ENCODE results near the gene TMOD3.

Gene TMOD3

DNA sequence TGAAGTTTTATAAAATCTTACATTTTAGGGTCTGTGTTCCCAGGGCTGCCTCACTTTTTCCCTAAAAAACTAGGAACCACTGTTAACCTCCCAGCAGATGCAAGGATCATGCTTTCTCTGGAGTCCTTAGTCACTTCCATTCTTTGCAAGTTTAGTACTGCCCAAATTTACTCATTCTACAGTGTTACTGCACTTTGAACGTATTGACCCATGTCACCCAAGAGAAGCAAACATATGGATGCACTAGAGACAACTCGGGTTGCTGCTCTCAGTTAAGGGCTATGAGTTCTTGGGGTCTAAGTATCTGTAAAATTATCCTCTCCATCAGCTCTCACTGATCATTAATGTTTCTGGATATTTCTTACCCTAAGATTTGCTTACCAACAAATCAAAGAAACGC is 83.1 kb downstream of the TMOD3 start:
- no peak for DNase-seq

DNA sequence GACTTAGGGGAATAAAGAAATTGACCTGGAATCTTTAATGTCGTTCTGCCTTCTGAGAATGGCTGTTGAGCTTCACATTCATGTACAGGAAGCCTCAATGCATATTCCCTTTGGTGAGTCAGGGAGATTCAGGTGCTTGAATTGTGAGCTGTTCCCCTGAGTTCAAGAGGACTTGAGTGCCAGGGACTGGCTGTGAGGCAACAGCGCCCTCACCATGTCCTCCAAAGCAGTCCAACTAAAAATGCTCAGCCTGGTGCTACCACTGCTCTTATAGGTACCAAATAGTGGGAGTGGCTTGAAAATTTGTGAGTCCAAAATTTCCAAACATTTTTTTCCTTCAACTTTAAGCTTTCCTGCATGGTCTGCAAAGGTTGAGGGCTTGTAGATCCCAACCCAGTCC is 88.0 kb downstream of the TMOD3 start:
- no peak for DNase-seq

DNA sequence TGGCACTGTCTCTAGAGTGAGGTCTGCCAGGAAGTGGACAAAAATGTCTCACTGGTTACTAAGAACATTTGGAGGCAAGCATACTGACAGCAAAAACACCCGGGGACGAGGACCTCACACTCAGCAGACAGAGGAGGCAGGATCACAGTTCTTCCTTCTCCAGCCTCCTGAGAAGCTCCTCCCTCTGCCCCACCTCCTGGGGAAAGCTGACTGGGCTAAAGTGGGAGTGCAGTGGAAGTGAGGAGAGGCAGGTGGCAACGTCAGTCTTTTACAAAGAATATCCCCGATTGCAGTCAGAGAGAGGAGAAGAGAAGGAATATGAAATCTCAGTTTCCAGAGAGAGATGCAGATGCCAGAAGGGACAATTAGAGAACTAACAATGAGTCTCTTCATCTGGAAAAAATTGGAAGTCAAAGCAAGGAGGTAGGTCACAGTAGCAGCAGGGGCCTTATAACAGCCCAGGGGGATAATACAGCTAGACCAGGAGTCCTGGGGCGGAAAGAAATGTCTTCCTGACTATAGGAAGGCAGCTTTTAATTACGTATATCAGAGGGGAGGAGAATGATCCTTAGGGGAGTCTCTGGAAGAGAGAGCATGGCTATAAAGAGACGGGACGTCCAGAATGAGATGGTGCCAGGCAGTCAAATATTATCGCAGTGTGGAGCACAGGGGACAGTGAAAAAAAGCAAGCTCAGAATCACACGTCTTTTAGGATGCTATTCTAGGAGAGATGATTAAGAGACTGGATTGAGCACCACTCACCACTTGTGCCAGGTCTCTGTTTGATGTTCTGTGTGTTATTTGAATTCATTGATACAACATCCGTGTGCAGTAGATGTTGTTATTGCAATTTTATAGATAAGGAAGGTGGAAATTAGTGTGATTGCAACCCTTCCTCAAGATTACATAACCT is 95.0 kb downstream of the TMOD3 start:
- no peak for DNase-seq

DNA sequence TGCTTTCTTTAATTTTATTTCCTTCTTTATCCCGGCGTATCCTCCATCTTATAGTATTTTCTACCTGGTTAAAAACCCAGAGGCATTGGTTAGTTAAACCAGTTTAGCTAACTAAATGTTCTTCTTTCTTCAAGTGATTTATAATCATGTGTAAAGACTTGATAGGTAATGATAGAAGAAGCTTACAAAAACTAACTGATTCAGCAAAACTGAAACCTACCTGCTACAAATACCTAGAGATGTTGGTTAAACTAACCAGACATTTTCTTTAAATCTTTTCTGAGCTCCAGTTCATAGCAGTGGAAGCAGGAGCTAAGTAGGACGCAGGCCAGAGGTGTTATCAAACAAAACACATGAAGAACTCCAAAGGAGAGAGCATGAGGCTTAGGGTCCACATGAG is 97.4 kb downstream of the TMOD3 start:
- DNase-seq = no peak

DNA sequence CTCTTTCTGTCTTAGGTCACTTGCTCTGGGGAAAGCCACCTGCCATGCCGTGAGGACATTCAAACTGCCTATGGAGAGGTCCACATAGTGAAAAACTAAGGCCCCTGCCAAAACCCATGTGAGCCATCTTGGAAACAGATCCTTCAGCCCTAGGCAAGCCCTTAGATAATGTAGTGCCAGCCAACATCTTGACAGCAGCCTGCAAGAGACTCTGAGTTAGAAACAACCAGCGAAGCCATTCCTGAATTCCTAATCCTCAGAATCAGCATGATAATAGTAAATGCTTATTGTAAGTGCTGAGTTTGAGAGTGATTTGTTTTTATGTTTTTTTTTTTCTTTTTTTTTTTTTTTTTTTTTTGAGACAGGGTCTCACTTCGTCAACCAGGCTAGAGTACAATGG is 101.6 kb downstream of the TMOD3 start:
- DNase-seq = no peak

DNA sequence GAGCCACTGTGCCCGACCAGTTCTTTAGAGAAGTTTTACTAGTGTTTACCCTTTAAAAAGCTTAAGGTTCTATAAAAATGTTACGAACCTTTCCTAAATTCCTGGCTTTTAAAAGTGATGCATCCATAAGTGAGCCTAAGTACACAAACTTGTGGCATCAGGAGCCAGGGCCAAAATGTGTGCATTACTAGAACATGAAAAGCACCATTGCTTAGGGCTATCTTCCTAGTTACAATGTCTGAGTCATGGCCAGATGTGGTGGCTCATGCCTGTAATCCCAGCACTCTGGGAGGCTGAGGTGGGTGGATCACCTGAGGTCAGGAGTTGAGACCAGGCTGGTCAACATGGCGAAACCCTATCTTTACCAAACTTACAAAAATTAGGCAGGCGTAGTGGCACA is 102.2 kb downstream of the TMOD3 start:
- DNase-seq = no peak

DNA sequence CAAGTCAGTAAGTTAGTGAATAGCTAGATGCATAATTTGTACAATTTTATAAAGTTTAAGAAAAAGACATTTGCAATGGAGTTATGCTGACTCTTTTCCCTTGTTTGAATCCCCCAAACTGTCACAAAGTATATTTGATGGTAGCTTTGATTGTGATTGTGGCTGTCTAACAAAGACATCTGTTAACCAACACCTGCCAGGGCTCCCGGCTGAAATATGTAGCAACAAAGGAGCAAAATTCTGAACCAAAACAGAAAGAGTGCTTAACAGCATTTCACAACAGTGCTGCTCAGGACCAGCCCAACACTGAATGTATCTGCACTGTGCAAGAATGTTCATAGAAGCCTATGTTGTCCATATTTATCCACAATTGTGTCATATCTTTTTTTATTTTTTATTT is 102.7 kb downstream of the TMOD3 start:
- no peak for DNase-seq

DNA sequence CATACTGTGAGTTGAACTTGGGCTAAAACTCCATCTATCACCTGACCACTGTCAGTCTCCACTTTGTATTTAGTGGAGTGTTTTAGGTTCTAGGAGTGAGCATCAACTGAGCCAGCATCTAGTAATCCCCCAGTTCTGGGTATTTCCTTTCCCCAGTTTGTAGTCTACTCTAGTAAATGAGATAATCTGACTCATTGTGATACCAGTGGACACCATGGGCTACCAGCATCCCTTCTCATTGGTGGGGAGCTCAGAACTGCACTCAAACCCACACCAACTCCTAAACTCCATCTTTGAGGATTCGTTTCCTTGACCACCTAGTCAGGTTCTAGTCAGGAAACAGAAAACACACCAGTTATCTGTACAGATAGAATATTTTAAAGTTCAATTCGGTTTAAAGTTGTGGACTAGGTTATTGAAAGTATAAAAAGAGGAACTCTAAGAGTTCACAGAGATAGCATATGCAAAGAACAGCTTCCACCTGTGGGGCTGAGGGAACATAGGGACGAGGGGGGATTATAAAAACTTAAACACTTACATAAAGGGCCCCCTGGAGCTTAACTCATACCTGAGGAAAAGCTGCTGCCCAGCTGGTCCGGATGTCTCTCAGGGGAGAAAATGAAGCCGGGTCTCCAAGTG is 106.1 kb downstream of the TMOD3 start:
- DNase-seq = no peak

DNA sequence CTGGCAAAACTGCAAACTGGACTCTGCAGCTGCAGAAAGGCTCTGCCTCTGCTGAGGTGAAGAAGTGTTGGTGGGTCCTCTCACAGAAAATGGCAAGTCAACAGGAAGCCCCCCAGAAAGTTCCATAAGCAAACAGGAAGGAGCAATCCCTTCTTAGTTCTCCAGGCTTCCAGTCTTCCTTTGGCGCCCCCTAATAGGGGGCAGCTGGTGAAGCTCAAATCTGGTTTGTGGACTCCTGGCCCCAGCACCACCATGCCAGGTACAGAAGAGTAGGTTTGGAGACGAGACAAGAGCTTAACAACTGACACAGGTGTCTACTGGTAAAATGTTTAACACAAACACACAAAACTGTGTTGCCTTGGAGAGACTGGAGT is 106.6 kb downstream of the TMOD3 start:
- DNase-seq = no peak

DNA sequence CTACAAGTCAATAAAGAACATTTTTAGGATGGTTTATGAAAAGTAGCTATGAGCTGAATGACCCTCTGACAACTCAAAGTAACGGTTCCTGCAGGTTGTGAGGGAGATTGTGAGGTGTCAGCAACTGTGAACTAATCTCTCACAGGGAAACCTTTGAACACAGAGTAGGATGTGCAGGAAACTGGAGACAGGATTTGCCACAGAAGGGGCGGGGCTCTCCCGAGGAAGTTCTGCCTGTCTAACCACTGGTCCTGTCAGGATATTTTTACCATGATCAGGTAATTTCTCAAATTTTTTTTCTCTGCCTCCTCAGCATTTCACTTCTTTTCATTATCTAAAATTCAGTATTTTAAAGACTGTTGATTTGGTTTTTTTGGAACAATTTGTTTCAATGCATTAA is 108.8 kb downstream of the TMOD3 start:
- no peak for DNase-seq

DNA sequence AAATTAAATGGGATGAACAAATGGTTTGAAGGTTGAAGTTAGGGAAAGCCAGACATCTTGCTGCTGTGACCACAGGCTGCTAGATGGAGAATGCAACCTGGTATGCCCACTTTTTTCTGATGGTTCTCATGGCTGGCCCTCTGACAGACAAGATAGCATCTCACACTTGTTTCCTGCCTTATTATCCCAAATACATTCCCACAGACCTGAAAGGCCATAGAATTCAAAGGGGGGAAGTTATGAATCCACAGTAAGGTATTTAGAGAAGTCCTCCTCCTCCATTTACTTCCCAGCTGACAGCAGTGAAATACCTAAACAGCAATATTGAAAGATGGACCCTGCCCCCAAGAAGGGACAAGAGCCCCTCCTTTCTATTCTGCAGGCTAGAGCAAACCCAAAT is 109.8 kb downstream of the TMOD3 start:
- DNase-seq = no peak

DNA sequence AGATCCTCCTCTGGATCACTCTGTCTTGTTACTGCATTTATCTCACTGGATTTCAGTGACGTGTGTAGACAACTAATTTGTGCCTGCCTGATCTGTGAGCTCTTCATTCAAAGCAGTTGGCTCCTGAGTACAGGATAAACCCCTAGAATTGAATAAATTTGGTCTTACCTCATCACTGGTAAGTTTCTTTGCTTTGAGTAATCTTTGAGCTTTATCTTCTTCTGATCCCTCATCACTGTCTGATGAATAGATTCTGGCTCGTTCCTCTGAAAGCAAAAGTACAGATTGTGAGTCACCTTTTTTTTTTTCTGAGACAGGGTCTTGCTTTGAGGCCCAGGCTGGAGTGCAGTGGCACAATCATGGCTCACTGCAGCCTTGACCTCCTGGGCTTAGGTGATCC is 117.7 kb downstream of the TMOD3 start:
- DNase-seq = no peak

DNA sequence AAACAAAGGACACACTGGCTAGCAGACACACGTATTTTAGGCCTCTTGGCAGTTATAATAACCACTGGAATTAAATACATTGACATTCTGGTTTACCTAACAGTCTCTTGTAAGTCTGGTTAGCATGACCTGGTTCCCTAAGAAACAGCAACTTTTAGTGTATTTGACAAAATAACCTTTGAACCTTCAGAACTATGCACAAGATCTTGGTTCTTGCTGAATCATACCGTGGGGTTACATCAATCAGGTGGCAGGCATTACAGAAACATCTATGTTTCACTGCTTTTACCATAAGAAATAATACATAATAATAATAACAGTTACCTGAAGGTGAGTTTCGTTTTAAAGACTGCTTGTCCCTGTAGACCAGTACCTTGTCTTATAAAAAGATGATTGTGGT is 123.4 kb downstream of the TMOD3 start:
- no peak for DNase-seq

DNA sequence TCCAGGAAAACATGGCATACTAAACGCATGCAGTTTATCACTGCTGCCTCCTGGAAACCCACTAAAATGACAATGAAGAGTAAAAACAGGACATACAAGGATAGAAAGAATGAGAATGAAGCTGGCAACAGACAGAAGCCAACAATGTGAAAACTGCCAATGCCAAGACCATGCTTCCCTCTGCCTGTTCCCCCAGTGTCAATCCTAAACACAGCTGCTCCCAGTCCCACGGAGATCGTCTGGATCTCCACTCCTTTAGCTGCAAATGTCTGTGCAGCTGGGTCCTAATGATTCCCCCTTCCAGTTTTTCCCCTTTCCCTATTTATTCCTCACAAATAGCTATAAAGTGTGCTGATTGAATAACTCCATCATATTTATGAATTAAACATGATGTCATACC is 126.1 kb downstream of the TMOD3 start:
- no peak for DNase-seq
